Right ventricle myocardium superior (tissue), 1 donor: ENCODE data around the gene NRIP1. TPM values are rescaled to one million over a fixed set of nuclear protein-coding genes. Genes with fewer than 3 reads are reported as not detected.
A peak's percentile ranks its signal among the peaks of the same experiment; 100 is the strongest.
"Not testable (repeated sequence)": the region's sequence is repeated elsewhere in the genome, so short reads cannot be mapped to it uniquely, and the experiment has no call there.

ENCODE experiments used
- ATAC-seq: fragments of 200-7000 bp; cut with Tn5 transposase; one replicate; pipeline ENCODE4 v1.9.1; 2020; ENCODE audit warnings: mild to moderate bottlenecking; ENCODE audit not compliant: poor library complexity
- DNase-seq: peaks from one replicate; pipeline ENCODE4 v3.0.0-alpha.2; 2020
- intact Hi-C: fragments of 100-400 bp; cut with DNase I; formaldehyde crosslinking; loops from one replicate; pipeline ENCODE4 v1.11.2; 2022
- total RNA-seq: library from RNA; stranded (reverse); fragmentation: NEBNext Ultra II Directional; extraction: Animal tissue kit (Norgen Biotek cat#: 25700); gene quantifications from one replicate; pipeline ENCODE4 v1.2.1, GENCODE V29; 2021
- donor health status: DM: no; HTN: yes; CAD: no; lungs with severe emphysema.

The NRIP1 gene
- total RNA-seq, 1 donor from 2014 or later = 15.4 TPM

DNA sequence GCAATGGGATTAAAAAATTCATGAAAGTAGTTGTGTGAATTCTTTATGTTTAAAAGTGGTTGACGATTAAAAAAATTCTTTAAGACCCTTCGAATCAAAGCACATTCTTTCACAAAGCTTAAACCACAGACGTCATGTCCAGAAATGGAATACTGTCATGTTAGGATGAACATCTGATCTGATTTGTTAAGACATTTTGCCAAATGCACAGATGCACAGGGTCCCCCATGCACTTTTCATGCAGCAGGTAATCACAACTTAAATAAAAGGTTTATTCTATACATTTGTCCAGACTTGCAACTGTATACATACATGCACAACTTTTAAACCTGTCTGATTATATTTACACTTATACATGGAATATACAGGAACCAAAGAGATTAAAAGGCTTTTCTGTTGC is 103.3 kb downstream of the NRIP1 start:
- DNase-seq = no peak
- ATAC-seq = no peak
- intact Hi-C loops = no loop called here

DNA sequence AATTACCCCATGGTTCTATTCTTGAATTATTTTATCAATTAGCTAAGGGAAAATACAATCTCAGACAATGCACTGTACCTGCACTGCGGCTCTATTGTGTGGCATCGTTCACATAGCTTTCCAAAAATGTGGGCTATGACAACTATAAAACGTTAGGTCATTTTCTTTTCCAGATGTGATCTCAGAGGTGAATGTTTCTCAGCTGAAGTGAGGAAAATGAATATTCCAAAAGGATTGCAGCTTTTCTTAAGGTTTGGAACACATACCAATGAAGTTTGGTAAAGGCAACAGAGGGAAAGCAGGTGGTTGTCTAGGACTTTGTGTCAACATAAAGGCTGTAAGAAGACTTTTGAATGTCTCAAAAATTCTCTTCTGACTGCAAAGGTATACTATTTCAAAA is 105.5 kb downstream of the NRIP1 start:
- no peak for DNase-seq
- ATAC-seq = no peak
- intact Hi-C loops = no loop called here

DNA sequence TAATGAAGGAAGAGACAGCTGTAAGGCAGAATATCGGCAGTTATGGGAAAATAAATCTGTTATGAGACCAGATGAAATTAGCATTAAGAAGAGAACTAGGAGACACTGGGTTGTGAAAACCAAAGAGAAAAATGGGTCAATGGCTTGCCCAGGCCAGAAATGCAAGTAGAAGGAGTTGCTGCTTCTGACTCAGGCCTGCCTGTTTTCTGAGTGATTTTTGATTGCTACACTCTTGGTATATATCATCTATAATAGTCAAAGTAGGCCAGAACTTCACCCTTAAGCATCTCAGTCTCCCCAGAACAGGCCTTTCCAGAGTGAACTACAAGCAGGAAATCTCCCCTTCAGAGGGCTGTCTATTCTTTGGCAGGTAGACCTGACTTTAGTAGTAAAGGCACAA is 107.0 kb downstream of the NRIP1 start:
- ATAC-seq (no peak), DNase-seq (no peak)
- intact Hi-C loops = no loop called here

DNA sequence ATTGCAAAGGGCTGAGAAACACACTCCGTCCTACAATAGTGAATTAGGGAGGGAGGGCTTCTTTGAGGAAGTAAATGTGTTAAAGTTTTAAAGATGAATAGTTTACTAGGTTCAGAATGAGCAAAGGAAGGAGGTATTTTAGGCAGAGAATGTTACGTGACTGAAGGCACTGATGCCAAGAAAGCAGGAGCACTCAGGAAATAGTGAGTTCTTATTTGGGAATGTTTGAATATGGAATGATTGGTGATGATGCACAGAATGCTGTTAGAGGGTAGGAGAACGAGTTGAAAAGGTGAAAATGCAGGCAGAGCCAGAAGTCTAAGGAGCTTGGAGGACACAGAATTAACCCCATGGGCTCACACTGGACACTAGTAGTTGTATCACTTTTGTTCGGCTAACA is 108.0 kb downstream of the NRIP1 start:
- intact Hi-C loops = no loop called here
- no peak for DNase-seq

DNA sequence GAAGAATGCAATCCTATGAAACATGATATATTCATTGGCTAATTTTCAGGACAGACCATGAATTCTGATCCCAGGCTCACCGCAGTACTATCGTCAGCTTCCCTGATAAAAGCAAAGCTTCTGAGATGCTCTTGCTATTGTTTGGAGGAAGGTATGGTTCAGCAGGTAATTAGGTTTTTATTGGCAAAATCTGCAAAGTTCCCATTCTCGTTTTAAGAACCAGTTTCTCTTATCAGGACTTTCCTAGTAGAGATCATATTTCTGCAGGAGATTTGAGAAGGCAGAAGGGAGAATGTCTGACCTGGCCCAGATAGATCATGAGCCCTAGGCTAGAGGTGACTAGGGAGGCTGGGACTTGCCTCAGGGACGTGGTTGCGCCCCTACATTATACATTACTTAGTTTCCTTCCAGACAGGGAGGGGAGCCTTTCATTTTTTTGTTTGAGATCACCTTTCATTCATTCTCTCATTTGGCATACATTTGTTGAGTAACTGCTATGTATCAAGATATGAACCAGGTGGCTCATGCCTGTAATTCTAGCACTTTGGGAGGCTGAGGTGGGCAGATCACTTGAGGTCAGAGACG is 108.8 kb downstream of the NRIP1 start:
- intact Hi-C loops = no loop called here
- ATAC-seq = no peak
- no peak for DNase-seq

More for the DNA sequence above, 108.0 kb downstream of the NRIP1 start:
- no peak for ATAC-seq

DNA sequence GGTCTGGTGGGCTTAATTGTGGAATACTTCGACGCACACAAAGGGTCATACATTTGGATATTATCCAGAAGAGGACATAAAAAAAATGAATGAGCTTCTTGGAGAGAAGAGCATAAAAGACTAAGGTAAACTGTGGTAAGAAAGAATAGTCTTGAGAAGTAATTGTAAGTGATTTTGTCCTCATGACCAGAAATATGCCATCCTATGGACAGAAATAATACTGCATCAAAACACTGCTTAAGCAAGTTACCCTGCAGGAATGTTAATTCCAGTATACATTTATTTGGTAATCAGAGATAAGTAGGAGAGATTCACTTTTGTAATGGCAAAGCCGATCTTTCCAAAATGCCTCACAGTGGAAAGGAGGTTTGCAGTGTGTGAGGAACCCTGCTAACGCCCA is 111.9 kb downstream of the NRIP1 start:
- intact Hi-C loops = no loop called here
- no peak for ATAC-seq
- no peak for DNase-seq

DNA sequence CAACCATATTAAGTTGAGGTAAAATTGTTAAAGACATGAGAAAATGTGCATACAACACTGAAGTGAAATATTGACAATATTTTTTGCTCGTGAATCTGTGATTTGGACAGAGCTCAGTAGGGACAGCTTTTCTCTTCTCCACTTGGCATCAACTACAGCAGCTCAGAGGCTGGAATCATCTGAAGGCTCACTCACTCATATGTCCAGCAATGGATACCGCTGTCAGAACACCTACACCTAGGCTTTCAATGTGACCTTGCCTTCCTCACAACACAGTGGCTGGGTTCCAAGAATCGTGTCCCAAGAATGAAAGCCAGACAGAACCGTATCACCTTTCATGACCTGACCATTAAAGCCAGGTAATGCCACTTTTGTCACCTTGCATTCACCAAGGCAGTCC is 115.2 kb downstream of the NRIP1 start:
- DNase-seq (no peak), ATAC-seq (no peak)
- intact Hi-C loops = no loop called here

DNA sequence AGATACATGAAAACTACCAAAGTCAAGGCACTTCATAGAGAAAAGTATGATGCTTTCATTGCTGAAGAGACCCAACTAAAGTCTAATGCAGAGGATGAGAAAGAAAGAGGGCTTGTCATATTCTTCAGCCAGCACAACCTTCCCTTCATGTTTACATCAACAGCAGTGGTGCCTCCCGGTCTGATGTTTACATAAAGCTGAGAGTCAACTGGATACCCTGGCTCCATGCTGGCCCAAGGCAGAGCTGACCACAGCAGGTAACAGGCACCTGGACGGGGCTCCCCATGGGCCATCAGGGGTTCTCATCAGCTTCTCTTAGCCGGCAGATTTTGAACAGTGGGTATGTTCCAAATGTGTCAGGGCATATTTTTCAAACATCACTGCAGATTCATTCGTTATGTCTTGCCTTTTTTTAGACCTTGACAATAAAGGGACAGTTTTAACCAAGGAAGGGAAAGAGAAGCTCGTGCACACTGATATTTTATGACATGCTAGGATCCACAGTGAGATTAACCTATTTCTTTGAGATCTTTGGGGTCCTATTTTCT is 117.1 kb downstream of the NRIP1 start:
- no peak for ATAC-seq
- intact Hi-C loops = no loop called here
- DNase-seq = no peak

DNA sequence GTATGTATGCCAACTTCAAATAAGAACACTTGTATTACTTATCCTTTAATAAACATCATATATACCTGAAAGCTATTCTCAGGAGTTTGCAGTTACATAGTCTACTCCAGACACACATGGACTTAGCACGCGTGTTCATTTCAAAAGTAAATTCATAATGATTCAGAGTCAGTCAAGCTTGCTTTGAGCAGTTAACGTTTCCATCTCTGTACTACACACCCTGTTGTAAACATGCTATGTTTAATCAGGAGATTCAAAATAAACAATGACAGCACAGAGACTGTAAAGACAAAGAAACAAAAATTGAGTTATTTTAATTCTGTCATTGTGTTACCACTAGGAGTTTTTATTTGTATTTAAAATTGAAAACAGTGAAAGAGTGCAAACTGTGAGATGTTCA is 119.6 kb downstream of the NRIP1 start:
- ATAC-seq (no peak), DNase-seq (no peak)
- intact Hi-C loops = no loop called here

DNA sequence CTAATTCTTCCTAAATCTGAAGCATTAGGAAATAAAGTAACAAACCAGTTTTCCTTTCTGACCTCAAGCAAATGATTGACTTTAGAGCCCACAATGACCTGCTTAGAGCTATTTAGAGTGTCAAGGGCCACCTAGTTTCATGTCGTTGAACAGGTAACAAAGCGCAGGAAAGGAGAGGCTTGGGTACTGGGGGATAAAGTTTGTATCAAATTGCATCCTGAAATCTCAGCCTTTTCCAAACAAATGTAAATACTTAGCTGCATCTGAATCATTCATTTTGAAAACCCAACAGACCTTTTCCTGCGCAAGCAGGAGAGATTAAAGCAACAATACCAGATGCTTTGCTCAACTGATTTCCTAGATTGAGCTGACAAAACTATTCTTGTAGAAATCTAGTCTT is 121.2 kb downstream of the NRIP1 start:
- DNase-seq = no peak
- intact Hi-C loops = no loop called here
- ATAC-seq = no peak

DNA sequence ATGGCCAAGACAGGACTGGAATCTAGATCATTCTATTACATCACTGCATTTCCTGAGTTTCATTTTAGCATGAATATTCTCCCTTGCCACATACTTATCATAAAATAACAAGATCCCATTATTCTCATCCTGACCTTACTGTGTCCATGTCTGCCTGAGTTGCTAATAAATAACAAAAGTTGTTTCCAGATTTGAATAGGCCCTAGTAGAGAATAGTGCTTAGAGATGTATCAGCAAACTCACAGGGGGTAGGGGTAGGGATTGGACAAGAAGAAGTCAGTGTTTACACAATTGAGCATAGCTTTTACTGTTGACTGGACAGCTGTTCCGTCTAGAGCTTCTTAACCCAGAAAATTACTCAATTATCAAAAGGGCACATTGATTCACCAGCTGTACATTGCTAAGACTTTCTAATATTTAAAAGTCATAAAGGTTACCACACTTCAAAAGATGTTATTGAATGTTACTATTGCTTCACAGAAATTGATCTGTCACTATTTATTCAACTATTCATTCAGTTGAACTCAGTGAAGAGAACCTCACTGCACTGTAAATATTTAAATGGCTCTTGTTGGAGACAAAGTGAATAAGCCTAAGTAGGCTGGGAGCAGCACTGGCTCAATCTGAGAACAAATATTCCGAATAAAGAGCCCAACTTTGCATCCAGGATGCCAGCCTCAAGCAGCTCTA is 121.9 kb downstream of the NRIP1 start:
- ATAC-seq = peak; percentile 53
- intact Hi-C loops = no loop called here
- DNase-seq = no peak

DNA sequence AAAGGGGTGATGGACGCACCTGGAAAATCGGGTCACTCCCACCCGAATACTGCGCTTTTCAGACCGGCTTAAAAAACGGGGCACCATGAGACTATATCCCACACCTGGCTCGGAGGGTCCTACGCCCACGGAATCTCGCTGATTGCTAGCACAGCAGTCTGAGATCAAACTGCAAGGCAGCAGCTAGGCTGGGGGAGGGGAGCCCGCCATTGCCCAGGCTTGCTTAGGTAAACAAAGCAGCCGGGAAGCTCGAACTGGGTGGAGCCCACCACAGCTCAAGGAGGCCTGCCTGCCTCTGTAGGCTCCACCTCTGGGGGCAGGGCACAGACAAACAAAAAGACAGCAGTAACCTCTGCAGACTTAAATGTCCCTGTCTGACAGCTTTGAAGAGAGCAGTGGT is 137.5 kb downstream of the NRIP1 start:
- DNase-seq, ATAC-seq, intact Hi-C loops: not testable (repeated sequence)

DNA sequence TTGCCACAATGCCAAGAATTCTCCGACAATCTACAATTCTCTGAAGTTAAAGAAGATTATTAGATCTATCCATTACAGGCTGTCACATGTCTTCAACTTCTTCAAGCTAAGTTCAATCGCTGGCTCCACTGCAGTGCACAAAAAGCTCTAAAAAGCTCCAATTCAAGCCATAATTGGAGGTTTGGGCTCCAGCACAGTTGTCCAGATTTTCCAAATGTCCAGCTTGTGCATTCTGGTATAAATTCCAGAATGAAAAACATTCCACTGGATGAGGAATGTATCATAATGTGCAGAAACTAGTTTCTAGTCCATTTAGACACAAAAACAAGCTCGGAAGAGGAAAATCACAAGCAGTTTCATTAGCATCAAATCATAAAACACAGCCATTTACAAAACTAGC is 138.6 kb downstream of the NRIP1 start:
- ATAC-seq (no peak), DNase-seq (no peak)
- intact Hi-C loops = no loop called here

DNA sequence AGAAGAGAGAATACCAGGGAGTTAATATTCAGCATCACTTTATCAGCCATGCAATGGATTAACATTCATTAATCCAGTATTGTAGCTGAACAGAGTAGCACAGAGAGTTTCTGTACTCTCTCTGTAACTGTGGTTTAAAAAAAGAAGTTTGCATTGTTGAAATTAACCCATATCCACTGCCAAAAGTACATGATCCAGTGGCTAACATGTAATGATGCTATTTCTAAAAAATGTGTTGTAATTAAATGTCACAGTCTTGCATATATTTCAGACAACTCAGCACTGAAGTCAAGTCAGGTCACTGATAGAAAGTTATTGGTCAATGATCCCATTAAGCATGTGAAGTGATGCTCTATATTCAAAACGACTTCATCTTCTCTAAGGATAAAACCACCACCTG is 141.3 kb downstream of the NRIP1 start:
- ATAC-seq (no peak), DNase-seq (no peak)
- intact Hi-C loops = no loop called here

DNA sequence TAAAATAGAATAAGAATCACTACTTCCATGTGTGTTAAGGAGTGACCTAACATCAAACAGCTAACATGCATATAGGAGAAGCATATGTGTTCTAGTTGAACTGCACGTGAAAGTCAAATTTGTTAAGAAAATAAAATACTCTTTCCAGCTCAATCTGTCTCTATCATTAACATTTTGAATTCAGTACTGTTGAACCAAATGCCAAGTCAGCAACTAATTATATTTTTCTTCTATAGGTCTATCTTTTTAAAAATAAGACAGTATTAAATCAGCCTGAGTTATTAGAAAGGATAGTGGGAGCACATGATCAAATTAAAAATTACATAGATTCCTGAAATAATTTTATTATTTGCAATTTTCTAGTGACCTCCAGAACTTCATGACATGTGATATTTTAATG is 141.8 kb downstream of the NRIP1 start:
- ATAC-seq = no peak
- intact Hi-C loops = no loop called here
- DNase-seq = no peak

DNA sequence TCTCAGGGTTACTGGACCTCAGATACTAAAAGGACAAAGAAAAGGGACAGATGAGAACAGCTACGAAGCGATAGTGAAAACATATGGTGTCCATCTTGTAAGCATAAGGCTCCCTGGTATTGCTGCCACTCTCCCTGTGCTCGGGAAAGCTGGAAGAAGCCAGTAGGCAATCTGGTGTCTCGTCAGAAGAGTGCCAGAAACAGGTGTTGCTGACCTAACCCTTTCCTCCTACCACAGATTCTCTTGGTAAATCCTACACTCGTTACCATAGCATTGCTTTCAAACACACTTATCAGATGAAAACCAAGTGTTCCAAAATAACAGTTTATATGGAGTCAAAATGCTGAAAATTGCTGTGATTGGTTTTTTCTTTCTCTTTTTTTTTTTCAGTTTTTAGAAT is 146.3 kb downstream of the NRIP1 start:
- DNase-seq = no peak
- intact Hi-C loops = no loop called here
- ATAC-seq = no peak

DNA sequence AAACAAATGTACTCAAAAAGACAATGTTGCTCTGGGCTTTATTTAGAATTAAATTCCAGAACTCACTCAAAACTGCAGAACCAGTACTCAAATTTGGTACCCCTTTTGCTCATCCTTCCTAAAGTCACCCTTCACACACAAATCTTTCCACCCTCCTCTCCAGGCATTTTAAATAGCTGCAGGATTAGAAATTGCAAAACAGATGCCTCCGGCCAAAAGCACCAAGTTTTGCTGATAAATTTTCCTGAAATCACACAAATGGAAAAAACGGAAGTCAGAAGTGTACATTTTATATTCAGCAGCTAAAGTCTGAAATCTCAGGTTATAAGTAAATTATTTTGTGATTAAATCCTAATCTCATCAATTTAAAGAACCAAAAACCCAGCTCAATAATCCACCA is 147.0 kb downstream of the NRIP1 start:
- DNase-seq = no peak
- intact Hi-C loops = no loop called here
- no peak for ATAC-seq

DNA sequence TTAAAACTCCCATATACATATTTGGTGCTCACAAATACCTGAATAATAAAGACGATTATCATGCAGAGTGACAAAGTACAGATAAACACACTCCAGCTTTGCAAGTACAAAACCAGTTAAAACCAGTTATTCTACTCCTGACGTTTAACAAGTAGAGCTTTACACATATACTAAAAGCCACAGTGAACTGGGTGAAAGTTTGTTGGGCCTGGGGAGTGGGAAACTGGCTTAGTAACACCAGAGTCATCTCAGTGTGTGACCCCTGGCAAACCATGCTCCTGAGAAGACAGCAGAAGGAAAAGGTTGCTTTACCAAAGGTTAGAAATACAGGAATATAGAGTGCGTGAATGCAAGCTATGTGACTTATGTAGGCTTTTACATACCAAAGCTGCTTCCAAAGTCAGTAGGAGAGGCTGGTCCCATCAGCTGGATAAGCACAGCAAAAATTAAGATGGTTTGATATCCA is 148.1 kb downstream of the NRIP1 start:
- DNase-seq = no peak
- intact Hi-C loops = no loop called here
- ATAC-seq = no peak

DNA sequence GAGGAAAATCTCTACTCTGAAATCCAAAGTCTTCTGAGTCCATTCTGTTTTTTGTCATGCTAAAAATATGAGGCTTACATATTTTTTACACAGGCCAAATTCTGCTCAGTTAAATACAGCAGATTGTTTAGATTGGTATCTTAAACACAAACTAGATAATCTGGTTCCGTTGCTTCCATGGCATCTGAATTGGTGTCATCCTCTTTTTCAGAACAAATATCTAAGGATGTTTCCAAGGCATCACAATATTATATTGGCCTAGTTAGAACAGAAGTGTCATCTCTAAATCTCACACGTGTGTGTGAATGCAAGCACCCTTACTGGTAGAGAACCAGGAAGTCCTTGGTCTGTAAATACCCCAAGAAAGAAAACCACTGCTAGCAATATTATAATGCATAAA is 151.2 kb downstream of the NRIP1 start:
- no peak for ATAC-seq
- DNase-seq = no peak
- intact Hi-C loops = no loop called here

DNA sequence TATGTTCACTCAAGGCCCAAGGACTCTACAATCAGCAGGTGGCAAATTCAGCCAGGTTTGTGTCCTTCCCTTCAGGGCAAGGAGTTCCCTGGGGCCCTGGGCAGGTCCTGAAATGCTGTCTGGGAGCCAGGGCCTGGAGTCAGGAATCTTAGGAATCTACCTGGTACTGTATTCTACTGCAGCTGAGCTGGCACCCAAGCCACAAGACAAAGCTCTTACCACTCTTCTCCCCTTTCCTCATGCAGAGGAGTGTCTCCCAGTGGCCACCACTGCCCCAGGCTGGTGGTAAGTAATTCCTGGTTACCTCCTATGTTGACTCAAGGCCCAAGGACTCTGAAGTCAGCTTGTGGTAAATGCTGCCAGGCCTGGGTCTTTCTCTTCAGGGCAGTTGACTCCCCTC is 153.4 kb downstream of the NRIP1 start:
- intact Hi-C loops = no loop called here
- ATAC-seq (no peak), DNase-seq (no peak)
